Pulmonary artery endothelial cell (primary cell): ENCODE results near the gene FN3KRP. TPM values are rescaled to one million over a fixed set of nuclear protein-coding genes. Genes with fewer than 3 reads are reported as not detected.
A peak's percentile ranks its signal among the peaks of the same experiment; 100 is the strongest.
"Not testable (repeated sequence)": the region's sequence is repeated elsewhere in the genome, so short reads cannot be mapped to it uniquely, and the experiment has no call there.

Experiments used
- DNase-seq: peaks from one replicate; pipeline ENCODE4 v3.0.0-alpha.2; 2011; ENCODE audit warnings: low read depth, low spot score
- total RNA-seq: library from RNA; depleted of rRNA; stranded (reverse); fragments of >200 nt; gene quantifications from 2 replicates; pipeline ENCODE4 v1.2.3, GENCODE V29; 2014

FN3KRP gene
- total RNA-seq, 1 donor from 2014 or later, result 29.1 TPM

- no peak for DNase-seq
Observed at GRCh38 chr17:82740906-82741759, 24.6 kb downstream of the FN3KRP start.

- DNase-seq, result no peak
Observed at GRCh38 chr17:82743344-82744219, 27.1 kb downstream of the FN3KRP start.

GRCh38 chr17:82744736-82745135 is 28.2 kb downstream of the FN3KRP start:
- not testable (repeated sequence) for DNase-seq

GRCh38 chr17:82745524-82745923 is 29.0 kb downstream of the FN3KRP start:
- no peak for DNase-seq

- no peak for DNase-seq
Observed at GRCh38 chr17:82748756-82749155, 32.2 kb downstream of the FN3KRP start.

- DNase-seq, result no peak
Observed at GRCh38 chr17:82750241-82750908, 33.9 kb downstream of the FN3KRP start.

- no peak for DNase-seq
Observed at GRCh38 chr17:82751171-82751570, 34.7 kb downstream of the FN3KRP start.

- peak; percentile 49 for DNase-seq
Observed at GRCh38 chr17:82751571-82752370, 35.3 kb downstream of the FN3KRP start, which contains the start of gene TBCD. Gene TBCD (plus strand): TSS chr17:82752065. CDS start chr17:82752194, 129 bp downstream.

GRCh38 chr17:82752371-82753200 is 36.1 kb downstream of the FN3KRP start:
- DNase-seq, result no peak

GRCh38 chr17:82753201-82753464 is 36.6 kb downstream of the FN3KRP start:
- no peak for DNase-seq

- DNase-seq, result no peak
Observed at GRCh38 chr17:82754297-82755208, 38.0 kb downstream of the FN3KRP start.

GRCh38 chr17:82756166-82756565 is 39.7 kb downstream of the FN3KRP start:
- no peak for DNase-seq

GRCh38 chr17:82765371-82765770 is 48.9 kb downstream of the FN3KRP start:
- DNase-seq, result no peak

- DNase-seq, result no peak
Observed at GRCh38 chr17:82767041-82767754, 50.7 kb downstream of the FN3KRP start.

GRCh38 chr17:82769041-82769440 is 52.5 kb downstream of the FN3KRP start:
- DNase-seq, result no peak

- DNase-seq, result no peak
Observed at GRCh38 chr17:82772026-82772425, 55.5 kb downstream of the FN3KRP start.

GRCh38 chr17:82774456-82774855 is 58.0 kb downstream of the FN3KRP start:
- not testable (repeated sequence) for DNase-seq
